Astrocyte of the hippocampus (primary cell): ENCODE data around the gene CD300H.
A peak's percentile ranks its signal among the peaks of the same experiment; 100 is the strongest.
"Not testable (repeated sequence)": the region's sequence is repeated elsewhere in the genome, so short reads cannot be mapped to it uniquely, and the experiment has no call there.

ENCODE experiments used
- DNase-seq: peaks from one replicate; pipeline ENCODE4 v3.0.0; 2011; ENCODE audit warnings: low read depth, low spot score

Gene CD300H

DNA sequence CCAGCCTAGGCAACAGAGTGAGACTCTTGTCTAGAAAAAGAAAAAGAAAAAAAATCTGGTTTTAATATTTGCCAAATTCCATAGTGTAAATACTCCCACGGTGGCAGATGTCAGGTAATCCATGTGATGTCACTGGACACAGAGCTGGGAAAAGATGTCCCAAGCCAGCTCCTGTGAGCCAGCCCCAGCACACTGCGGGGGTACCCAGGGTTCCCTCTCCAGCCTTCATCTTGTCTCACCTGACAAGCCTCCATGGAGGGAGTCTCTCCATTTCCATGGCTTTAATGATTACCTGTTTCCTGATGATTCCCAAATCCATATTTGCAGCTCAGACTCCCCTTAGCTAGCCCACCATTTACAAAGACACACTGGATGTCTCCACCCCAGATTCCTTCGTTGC is 40.6 kb downstream of the CD300H start:
- DNase-seq = no peak

DNA sequence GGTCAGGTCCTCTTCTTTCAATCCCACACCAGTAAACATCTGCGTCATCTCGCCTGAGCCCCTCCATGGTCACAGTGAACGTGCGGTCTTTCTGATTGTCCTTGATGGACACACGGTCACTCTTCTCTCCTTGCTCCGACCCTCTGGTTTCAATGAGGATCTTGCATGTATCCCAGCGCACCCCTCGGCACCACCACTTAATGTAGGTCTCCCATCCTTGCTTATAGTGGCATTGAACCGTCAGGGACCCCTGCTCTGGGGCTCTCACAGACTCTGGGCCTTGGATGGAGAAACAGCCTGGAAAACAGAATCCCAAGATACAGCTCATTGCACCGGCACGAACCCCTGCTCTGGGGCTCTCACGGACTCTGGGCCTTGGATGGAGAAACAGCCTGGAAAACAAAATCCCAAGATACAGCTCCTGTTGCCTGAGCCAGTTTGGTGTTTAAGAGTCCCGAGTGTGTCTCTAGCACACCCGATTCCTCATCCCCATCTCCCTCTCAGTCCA is 41.5 kb downstream of the CD300H start:
- no peak for DNase-seq

- no peak for DNase-seq
These were observed 41.9 kb downstream of the CD300H start for GRCh38 chr17:74525465-74525725.

DNA sequence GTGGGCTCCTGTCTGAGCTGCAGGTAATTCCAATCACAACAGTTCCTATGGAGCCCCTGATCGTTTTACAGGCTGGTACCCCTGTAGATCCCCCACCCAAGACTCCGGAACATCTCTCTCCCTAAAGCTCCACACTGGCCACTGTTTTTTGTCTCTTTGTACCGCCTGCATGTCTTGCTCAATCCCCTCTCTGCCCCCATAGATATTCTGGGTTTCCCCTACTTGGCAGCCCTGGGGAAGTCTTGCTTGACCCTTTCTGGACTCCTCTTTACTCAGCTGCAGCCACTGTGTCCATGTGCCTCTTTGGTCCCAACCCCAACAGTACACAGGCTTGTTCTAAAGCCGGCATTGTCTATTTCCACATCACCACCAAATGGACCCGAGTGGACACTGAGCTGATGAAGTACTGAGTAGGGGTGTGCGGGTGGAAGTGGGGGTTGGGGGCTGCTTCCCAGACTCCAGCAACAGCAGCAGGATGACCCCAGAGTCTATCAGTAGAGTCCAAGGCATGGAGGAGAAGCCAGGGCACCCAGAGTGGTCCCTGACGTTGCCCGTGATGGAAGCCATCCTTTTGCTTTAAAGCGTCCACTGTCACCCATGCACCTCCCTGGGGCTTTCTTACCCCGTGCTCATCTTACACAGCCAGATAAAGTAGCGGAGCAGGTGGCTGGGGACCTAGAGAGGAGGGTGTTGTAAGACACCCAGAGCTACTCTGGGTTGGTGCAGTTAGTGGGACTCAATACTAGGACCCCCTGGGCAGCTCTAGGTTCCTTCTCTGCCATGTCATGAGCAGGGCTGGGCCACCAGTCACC is 42.5 kb downstream of the CD300H start:
- DNase-seq = no peak

GRCh38 chr17:74523308-74523707 is 44.0 kb downstream of the CD300H start:
- DNase-seq = no peak

DNA sequence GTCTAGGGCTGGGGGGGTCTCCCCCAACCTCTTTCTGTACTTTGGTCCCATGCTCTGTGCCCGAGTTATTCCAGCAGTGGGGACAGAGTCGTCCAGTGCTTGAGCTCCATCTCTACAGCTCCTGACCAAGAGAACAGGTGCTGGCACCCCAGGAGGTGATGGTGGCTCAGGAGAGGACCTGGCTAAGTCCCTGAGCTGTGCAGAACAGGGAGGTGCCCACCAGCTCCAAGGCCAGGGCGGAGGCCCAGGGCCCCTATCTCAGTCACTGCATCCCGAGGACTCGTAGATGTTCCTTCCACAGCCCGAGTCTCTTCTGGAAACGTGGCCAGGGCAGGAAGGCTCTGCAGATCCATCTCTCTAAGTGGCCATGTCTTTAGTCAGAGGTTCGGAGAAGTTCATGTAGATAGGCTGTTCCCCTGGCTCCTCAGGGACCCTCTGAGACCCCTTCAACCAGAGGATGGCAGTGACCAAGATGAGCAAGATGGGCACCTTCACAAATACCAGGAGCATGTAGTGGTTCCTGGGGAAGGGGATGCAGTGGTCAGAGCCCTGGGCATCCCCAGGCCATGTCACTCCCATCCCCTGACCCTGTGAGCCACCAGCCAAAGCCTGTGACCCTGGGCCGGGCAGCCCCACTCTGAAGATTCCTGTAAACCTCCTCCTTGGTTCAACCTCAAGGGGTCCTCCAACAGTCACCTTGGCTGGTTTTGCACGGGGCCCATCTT is 44.8 kb downstream of the CD300H start:
- DNase-seq = no peak

DNA sequence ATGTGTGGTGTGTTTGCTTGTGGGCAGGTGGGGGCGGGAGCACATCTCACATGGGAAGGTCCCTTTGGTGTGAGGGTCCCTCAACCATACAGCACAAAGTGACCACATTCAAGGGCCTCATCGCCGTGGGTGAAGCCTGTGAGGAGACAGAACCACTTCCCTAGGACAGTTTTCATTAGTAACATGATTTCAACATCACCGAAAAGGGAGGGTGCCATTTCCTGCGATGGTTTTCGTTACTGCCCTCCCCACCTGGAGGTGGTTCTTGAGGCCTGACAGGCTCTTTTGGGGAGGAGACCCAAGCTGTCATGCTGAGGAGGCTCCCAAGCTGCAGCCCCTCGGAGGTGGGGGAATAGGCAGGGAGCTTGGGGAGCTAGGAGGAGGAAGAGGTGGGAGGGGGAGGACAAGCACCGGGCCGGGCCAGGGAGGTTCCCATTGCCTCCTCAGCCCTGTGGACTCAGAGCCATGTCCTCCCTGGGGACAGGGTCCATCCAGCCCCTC is 45.6 kb downstream of the CD300H start:
- no peak for DNase-seq

GRCh38 chr17:74520790-74521480 is 46.4 kb downstream of the CD300H start:
- no peak for DNase-seq

- DNase-seq = no peak
These were observed 47.3 kb downstream of the CD300H start for GRCh38 chr17:74520016-74520434.

GRCh38 chr17:74518413-74518981 is 48.8 kb downstream of the CD300H start:
- not testable (repeated sequence) for DNase-seq

GRCh38 chr17:74516561-74517328 is 50.6 kb downstream of the CD300H start:
- DNase-seq = no peak

- DNase-seq = no peak
These were observed 51.4 kb downstream of the CD300H start for GRCh38 chr17:74515941-74516340.

DNA sequence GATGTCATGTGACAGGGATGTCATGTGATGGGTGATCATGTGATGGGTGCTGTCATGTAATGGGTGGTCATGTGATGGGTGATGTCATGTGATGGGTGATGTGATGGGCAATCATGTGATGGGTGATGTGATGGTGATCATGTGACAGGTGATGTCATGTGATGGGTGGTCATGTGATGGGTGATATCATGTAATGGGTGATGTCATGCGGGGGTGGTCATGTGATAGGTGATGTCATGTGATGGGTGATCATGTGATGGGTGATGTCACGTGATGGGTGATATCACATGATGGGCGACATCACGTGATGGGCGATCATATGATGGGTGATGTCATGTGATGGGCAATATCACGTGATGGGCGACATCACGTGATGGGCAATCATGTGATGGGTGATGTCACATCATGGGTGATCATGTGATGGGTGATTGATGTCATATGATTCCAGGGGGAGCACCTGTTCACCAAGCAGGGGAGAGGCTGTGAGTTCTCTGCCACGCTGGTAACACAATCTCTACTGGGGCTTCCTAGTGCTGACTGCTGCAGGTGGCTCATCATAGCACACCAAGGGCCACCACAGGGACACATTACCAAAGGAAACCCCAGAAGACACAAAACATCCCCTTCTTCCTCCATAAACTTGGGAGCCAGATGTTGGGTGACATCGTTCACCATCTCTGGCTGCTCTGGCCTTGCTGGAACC is 52.5 kb downstream of the CD300H start:
- no peak for DNase-seq

GRCh38 chr17:74513987-74514631 is 53.2 kb downstream of the CD300H start:
- peak; percentile 20 for DNase-seq

DNA sequence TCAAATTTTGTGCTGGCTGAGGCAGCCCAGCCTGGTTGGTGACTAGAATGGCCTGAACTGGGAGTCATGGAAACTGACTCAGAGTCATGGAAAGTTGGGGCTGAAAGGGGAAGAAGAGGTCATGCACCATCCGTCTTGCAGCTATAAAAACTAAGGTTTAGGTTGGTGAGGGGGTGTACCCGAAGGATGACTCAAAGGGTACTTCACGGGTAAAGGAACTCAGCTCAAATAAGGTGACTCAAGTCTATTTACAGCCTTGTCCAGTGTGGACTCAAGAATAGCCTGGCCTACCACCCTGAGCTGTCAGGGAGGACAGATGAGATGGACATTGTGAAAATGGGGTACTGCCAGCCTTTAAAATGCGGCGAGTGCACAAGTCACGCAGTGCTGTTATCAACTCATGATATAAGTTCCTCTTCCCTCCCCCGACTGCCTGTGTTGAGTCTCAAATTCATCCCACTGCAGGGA is 54.7 kb downstream of the CD300H start:
- peak; percentile 26 for DNase-seq

- DNase-seq = peak; percentile 61
These were observed 55.3 kb downstream of the CD300H start for GRCh38 chr17:74512036-74512435.
